A549 (cell line): ENCODE measurements around the gene BTK.

Source experiments
- CTCF ChIP-seq: fragments of >200 bp; sonication (Bioruptor Twin); formaldehyde crosslinking; IDR thresholded peaks from 3 replicates; pipeline ENCODE4 v1.5.1; 2016
- JUN ChIP-seq, 2 experiments: fragments of >200 bp; sonication (Bioruptor Twin); formaldehyde crosslinking; IDR thresholded peaks; 2 replicates in 1 of 2; 3 replicates in 1 of 2; pipeline ENCODE4 v1.6.1; 2016 to 2017

- no peak for TF ChIP-seq JUN (IDR thresholded peaks at IDR 0.05)
- no peak for TF ChIP-seq CTCF
Observed at GRCh38 chrX:101349193-101349562, 36.8 kb downstream of the BTK start.
